ENCODE data around the gene PARVB. TPM values are rescaled to one million over a fixed set of nuclear protein-coding genes. Genes with fewer than 3 reads are reported as not detected.

PARVB gene
- total RNA-seq, 1 donor from 2014 or later, result 22.1 TPM

DNA sequence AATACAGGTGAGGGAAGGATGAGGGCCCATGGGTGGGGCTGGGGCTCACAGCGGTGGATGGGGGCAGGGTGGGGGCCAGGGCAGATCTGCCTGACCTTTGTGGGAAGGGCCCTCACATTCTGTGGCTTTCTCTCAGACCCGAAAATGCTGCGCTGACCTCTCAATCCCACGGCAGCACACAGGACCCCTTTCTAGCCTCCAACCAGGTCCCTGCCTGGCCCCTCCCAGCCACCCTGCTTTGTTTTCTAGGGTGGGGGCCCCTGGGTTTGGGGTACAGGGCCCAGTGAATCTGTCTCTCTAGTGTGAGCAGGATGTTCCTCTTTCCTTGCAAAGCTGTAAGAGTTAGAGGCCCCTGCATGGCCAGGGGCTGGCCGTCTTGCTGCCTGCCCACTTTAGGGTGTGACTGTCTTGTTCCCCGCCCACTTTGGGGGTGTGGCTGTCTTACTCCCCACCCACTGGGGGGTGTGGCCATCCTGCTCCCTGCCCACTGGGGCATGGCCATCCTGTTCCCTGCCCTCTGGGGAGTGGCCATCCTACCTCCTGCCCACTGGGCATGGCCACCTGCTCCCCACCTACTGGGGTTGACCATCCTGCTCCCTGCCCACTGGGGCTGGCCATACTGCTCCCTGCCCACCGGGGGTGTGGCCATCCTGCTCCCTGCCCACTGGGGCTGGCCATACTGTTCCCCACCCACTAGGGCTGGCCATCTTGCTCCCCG is 168.2 kb downstream of the PARVB start:
- Mint-ChIP-seq H3K36me3 (no peaks in the 10 kb centered on the region), H3K27ac (no peak overlapping the region), H3K27me3 (ENCODE audit: low read depth) (peaks cover 25% of the 10 kb centered on the region), H3K4me3 (no peak overlapping the region), H3K4me1 (no peaks in the 10 kb centered on the region), H3K9me3 (no peaks in the 10 kb centered on the region)
- no peak for DNase-seq (ENCODE audit: low spot score in 2 of 2, unreplicated experiment in 2 of 2)
- TF ChIP-seq, protein P1, sequence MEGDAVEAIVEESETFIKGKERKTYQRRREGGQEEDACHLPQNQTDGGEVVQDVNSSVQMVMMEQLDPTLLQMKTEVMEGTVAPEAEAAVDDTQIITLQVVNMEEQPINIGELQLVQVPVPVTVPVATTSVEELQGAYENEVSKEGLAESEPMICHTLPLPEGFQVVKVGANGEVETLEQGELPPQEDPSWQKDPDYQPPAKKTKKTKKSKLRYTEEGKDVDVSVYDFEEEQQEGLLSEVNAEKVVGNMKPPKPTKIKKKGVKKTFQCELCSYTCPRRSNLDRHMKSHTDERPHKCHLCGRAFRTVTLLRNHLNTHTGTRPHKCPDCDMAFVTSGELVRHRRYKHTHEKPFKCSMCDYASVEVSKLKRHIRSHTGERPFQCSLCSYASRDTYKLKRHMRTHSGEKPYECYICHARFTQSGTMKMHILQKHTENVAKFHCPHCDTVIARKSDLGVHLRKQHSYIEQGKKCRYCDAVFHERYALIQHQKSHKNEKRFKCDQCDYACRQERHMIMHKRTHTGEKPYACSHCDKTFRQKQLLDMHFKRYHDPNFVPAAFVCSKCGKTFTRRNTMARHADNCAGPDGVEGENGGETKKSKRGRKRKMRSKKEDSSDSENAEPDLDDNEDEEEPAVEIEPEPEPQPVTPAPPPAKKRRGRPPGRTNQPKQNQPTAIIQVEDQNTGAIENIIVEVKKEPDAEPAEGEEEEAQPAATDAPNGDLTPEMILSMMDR (IDR thresholded peaks at IDR 0.05; ENCODE audit: unreplicated experiment), result no peak

DNA sequence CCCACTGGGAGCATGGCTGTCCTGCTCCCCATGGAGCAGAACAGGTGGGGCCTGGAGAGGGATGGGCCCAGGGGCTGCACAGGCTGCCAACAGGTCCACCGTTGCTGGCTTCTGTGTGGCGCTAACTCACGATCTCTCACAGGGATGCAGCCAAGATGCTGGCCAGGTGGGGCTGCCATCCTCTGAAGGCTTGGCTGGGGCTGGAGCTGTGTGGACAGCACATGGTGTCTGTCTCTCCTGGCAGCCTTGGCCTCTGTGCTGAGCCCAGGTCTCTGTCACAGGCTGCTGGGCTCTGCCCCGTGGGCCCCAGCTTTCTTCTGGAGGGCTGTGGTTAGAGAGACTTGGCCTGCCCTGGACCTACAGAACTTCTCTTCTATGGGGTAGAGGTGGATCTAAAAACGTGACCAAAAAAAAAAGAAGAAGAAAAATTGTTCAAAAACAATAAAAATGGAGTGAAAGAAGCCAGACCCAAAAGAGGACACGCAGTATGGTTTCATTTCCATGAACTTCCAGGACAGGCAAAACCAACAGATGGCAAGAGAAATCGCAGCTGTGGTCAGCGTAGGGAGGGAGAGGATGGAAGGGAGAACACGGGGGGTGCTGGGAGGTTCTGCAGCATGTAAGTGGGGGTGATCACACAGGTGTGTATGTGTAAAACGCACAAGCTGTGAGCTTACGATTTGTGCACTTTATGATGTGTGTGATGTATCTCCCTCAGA is 168.9 kb downstream of the PARVB start:
- H3K4me1 Mint-ChIP-seq, result no peaks in the 10 kb centered on the region
- peaks cover 28% of the 10 kb centered on the region for H3K27me3 Mint-ChIP-seq (ENCODE audit: low read depth)
- H3K36me3 Mint-ChIP-seq, result no peaks in the 10 kb centered on the region
- TF ChIP-seq, protein P1 (IDR thresholded peaks at IDR 0.05; ENCODE audit: unreplicated experiment), result no peak
- no peaks in the 10 kb centered on the region for H3K9me3 Mint-ChIP-seq
- H3K4me3 Mint-ChIP-seq, result no peak overlapping the region
- no peak for DNase-seq (ENCODE audit: low spot score in 2 of 2, unreplicated experiment in 2 of 2)
- no peak overlapping the region for H3K27ac Mint-ChIP-seq

DNA sequence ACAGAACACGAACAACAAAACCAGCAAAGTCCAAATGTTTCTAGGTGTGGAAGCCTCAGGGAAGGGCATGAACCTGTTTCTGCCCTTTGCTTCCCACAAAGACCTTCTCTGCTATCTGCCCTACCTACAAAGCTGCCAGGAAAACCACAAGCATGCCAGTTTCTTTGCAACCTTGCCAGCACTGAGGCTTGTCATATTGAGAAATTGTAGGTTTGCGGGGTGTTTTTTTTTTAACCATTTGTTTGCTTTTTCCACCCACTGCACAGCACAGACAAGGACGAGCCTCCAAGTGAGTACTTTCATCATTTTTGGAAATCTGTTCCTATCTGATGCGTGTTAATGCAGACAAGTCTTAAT is 169.4 kb downstream of the PARVB start:
- no peaks in the 10 kb centered on the region for H3K4me1 Mint-ChIP-seq
- H3K9me3 Mint-ChIP-seq, result no peaks in the 10 kb centered on the region
- H3K27ac Mint-ChIP-seq, result no peak overlapping the region
- no peak overlapping the region for H3K4me3 Mint-ChIP-seq
- TF ChIP-seq, protein P1 (IDR thresholded peaks at IDR 0.05; ENCODE audit: unreplicated experiment), result no peak
- no peak for DNase-seq (ENCODE audit: low spot score in 2 of 2, unreplicated experiment in 2 of 2)
- H3K27me3 Mint-ChIP-seq (ENCODE audit: low read depth), result peaks cover 31% of the 10 kb centered on the region
- no peaks in the 10 kb centered on the region for H3K36me3 Mint-ChIP-seq

DNA sequence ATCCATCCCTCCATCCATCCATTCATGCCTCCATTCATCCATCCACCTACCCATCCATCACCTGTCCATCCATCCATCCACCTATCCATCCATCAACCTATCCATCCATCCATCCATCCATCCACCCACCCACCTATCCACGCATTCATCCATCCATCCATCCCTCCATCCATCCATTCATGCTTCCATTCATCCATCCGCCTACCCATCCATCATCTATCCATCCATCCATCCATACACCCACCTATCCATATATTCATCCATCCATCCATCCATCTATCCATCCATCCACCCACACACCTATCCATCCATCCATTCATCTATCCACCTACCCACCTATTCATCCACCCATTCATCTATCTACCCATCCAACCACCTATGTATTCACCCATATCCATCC is 170.5 kb downstream of the PARVB start:
- Mint-ChIP-seq H3K27ac (no peak overlapping the region), H3K4me1 (no peaks in the 10 kb centered on the region), H3K36me3 (no peaks in the 10 kb centered on the region), H3K9me3 (no peaks in the 10 kb centered on the region), H3K4me3 (no peak overlapping the region), H3K27me3 (ENCODE audit: low read depth) (peaks cover 39% of the 10 kb centered on the region)
- TF ChIP-seq, protein P1 (IDR thresholded peaks at IDR 0.05; ENCODE audit: unreplicated experiment), result no peak
- DNase-seq (ENCODE audit: low spot score in 2 of 2, unreplicated experiment in 2 of 2), result no peak

DNA sequence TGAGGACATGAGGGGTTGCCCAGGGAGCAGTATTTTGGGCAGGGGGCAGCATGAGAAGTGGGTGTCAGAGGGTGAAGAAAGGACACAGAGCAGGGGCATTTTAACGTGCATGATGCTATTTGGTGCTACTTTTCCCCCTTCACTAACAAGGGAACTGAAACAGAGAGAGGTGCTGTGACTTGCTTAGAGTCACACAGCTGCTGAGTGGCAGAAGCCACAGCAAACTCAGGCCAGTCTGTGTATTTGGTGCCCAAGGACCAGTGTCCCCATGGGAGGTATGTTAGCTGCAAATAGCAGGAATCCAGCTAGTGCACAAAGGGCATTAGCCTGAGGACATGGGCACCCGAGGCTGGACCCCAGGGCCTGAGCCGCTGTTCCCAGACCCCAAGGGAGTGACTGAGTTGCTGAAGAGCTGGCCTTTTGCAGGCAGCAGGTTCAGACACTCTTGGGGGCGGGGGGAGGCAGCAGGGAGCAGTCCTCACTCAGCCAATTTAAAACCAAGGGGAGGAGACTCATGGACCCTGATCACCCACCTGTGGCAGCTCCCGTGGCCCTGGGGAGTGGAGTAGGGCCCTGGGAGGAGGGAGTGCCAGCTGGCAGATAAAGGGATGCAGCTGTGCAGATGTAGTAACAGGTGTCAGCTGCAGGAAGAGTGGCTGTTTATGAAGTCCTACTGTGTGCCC is 171.2 kb downstream of the PARVB start:
- H3K27ac Mint-ChIP-seq, result no peak overlapping the region

More for the DNA sequence above, 171.2 kb downstream of the PARVB start:
- Mint-ChIP-seq H3K36me3 (no peaks in the 10 kb centered on the region), H3K9me3 (no peaks in the 10 kb centered on the region), H3K4me3 (no peak overlapping the region), H3K4me1 (no peaks in the 10 kb centered on the region), H3K27me3 (ENCODE audit: low read depth) (peaks cover 40% of the 10 kb centered on the region)
- TF ChIP-seq, protein P1 (IDR thresholded peaks at IDR 0.05; ENCODE audit: unreplicated experiment), result no peak
- no peak for DNase-seq (ENCODE audit: low spot score in 2 of 2, unreplicated experiment in 2 of 2)
